HT-29 (cell line): Measurements from ENCODE around the gene ADGB. TPM values are rescaled to one million over a fixed set of nuclear protein-coding genes. Genes with fewer than 3 reads are reported as not detected.
A peak's percentile ranks its signal among the peaks of the same experiment; 100 is the strongest.
"Not testable (repeated sequence)": the region's sequence is repeated elsewhere in the genome, so short reads cannot be mapped to it uniquely, and the experiment has no call there.

Experiments used
- DNase-seq: peaks from one replicate; pipeline ENCODE4 v3.0.0-alpha.2; 2015; ENCODE audit warnings: low spot score
- total RNA-seq: library from RNA; depleted of rRNA; stranded (reverse); fragments of >200 nt; shearing (Covaris generic); gene quantifications from 2 replicates; pipeline ENCODE4 v1.2.3, GENCODE V29; 2014; rRNA removed

The ADGB gene
- not detected in 2 replicates for total RNA-seq

DNA sequence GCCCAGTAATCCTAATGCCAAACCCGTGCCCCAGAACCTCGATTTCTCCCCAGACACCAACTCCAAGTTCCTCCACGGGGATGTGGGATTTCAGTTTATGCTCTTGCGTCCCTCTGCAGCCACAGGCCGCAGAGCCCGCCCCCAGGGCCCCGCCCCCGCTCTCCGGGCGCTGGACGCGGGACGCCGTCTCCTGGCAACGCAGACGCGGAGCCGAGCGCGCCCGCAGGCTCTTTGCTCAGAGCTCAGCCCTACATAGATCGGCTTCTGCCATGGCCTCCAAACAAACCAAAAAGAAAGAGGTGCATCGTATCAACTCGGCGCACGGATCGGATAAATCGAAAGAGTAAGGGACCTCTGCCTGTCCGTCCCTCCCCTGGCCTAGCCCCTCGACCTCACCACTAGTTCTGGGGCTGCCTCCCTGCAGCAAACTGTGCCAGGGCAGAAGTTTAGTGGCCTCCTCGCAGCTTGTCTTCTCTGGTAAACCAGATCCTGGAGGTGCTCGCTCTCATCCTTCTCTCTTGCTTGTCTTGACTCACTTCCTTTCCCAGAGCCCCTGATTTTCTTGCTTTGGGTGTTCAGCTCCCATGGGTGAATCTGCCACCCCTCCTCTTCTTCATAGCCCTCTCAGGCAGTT is at the start of gene ADGB:
Gene ADGB (plus strand): TSS at position 201 of the 634 bp plus-strand sequence. CDS start 69 bp downstream, at position 270.
- DNase-seq = peak; percentile 25

DNA sequence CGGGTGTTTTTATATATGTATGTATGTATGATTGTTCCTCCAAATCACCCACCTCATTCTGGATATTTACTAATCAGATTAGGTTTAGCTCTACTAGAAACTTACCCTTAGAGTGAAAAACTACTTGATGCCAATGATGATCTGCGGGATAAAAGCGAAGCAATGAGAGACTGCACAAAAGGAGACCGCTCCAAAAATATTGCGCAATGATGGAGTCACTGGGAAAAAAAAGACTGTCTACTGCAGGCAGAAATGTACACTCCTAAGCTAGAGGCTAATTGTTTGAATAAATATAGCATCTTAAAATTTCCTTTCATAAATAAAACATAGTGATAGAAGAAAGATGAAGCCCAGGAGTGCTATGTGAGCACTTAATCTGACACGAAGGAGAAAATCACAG is 47.9 kb upstream of the ADGB start:
- no peak for DNase-seq

DNA sequence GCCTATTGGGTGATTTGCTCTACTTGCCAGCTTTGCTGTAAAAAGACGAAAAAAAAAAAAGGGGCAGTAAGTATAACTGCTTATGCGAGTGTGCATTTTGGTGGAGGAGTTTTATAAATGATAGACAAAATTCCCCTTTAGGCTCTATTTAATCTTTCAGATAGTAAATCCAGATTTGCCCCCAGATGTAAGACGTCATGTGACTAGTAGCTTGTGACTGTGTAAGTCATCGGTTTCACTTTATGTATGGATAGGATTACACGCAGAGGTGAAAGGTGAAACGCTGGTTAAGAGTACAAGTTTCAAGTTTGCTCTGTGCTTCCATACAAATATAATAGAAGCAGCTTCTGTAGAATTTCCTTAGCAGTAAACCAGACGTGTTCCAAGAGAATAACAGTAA is 47.2 kb upstream of the ADGB start:
- DNase-seq = no peak

DNA sequence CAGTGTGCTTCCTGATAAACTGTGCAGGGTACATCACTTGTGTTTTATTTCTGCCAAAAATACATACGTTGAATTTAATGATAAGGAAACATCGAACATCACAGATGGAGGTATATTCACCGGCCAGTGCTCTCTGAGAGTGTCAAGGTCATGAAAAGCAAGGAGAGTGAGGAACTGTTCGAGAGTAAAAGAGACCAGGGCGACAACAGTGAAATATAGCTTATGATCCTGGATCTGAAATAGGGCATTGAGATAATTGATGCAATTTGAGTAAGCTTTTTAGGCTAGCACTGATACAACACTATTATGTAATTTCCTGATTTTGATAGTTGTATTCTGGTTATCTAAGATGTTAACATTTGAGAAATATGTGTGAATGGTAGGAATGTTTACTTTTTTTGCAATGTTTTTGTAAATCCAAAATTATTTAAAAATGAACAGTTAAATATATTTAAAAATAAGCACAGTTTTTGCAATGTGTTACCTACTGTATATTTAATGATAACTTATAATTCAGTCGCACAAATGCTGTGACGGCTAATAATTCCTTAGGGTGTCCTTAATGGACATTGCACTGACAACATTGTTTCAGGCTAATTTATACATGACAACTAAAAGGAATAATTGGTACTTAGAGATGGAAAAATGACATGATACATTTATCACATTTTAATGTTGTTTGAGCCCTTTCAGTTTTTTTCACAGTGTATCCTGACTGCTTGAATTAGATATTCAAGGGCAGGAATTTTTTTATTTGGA is 45.2 kb upstream of the ADGB start:
- DNase-seq = no peak

DNA sequence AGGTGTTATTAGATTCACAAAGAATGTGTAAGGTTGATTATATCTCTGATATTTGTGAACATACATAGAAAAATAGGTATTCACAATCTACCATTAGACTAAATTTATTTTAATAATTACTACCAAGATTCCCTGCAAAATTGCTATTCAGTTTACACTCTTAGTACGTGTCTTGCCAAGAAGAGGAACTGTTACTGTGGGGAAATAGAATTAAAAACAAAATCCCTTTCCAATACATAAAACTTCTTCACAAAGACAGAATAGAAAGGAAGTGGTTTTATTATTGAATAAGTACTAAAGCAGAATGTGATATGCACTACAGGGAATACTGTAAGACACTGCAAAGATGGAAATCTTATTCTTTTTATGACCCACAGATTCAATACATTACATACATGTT is 38.2 kb upstream of the ADGB start:
- DNase-seq = no peak

DNA sequence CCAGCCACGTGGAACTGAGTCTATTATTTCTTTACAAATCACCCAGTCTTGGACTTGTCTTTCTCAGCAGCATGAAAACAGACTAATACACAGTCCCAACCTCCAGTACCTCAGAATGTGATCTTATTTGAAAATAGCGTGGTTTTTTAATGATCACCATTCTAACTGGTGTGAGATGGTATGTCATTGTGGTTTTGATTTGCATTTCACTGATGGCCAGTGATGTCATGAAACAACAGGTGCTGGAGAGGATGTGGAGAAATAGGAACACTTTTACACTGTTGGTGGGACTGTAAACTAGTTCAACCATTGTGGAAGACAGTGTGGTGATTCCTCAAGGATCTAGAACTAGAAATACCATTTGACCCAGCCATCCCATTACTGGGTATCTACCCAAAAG is 32.1 kb upstream of the ADGB start:
- DNase-seq = not testable (repeated sequence)

DNA sequence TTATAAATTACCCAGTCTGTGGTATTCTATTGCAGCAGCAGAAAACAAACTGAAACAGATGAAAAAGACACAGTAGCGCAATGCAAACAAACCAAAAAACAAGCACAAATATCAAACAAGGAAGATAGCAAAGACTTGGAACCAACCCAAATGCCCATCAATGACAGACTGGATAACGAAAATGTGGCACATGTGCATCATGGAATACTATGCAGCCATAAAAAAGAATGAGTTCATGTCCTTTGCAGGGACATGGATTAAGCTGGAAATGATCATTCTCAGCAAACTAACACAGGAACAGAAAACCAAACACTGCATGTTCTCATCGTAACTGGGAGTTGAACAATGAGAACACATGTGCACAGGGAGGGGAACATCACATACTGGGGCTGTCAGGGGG is 30.2 kb upstream of the ADGB start:
- not testable (repeated sequence) for DNase-seq

DNA sequence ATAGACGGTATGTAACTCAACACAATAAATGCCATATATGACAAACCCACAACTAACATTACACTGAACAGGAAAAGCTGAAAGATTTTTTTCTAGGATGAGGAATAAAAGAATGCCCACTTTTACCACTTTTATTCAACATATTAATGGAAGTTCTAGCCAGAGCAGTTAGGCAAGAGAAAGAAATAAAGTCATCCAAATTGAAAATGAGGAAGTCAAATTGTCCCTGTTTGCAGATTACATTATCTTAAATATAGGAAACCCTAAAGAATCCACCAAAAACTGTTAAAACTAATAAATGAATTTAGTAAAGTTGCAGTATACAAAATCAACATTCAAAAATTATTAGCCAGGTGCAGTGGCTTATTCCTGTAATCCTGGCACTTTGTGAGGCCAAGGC is 24.6 kb upstream of the ADGB start:
- DNase-seq = no peak

DNA sequence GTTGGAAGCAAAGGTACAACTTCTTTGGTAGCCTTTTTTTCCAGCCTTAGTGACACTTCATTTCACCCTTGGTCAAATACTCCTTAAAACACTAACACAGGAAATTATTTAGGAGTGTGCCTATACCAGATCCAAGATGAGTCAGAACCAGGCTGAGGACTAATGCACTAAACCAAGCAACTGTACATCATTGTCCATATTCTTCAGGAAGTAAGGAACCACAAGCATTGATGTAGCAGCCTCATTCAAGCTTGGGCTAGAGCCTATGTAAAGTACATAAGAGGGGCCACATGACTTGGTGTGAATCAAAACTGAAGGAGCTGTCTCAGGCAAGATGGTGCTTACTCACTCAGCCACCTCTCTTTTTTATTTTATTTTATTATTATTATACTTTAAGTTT is 20.7 kb upstream of the ADGB start:
- DNase-seq = no peak

DNA sequence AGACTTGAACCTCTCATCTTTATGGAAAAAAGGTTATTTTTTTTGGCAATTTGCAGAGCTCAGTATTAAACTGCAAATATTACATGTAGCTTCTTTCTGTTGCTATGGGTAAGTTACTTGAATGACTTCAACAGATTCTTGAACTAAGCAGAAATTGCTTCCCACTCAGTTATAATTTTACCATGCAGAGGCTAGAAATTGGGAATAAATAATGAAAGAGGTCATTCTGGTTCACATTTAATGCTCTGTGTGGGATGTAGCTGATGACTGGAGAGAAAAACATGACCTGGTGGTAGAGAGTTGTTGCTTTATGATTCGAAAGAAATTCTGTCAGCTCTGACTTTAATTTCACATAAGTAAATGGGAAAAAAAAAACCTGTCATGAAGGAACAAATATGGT is 16.8 kb upstream of the ADGB start:
- no peak for DNase-seq

DNA sequence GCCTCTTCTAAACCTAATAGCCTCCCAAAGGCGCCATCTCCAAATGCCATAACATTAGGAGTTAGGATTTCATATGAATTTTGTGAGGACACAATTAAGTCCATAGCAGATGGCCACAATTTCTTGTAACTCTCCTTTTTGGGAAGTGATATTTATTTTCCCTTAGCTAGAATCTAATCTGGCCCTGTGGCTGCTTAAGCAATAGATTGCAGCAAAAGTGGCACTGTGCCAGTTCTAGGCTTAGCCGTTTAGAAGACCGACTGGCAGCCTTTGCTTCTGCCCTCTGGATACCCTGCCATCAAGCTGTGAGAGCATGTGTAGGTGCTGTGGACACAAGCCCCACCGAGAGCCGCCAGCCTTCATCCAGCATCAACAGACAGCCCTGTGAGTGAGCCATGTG is 15.9 kb upstream of the ADGB start:
- no peak for DNase-seq

DNA sequence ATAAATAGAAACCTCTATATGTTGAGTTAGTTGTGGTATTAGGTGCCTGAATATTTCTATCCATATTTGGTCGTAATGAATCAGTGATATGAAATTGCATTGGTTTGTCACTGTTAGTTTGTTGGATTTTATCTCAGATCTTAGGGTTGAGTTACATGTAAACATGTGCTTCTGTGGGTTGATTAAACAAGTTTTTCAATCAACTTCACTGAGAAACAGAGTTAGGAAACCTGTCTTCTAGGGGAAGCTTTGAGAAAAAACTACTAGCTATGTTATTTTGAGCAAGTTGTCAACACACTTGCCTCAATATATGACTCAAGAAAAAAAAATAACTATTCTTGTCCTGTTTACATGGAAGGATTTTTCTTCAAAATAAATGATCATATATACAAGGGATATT is 14.8 kb upstream of the ADGB start:
- DNase-seq = no peak

DNA sequence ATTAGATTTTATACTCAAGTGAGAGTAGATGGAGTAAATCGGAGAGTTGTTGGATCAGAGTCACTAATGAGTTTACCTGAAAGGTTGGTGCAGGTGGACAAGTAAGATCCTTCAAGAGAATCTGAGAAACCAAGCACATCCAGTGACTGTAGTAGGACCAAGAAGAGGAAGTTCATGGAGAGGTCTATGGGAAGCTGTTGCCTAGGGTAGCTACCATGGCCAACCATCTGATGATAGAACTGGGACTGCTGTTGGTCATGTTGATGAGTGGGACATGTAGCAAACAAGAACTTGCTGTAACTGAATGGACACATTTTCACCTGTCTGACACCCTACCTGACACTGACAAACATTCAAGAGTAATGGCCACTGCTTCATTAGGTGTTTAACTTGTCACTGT is 11.3 kb upstream of the ADGB start:
- no peak for DNase-seq

DNA sequence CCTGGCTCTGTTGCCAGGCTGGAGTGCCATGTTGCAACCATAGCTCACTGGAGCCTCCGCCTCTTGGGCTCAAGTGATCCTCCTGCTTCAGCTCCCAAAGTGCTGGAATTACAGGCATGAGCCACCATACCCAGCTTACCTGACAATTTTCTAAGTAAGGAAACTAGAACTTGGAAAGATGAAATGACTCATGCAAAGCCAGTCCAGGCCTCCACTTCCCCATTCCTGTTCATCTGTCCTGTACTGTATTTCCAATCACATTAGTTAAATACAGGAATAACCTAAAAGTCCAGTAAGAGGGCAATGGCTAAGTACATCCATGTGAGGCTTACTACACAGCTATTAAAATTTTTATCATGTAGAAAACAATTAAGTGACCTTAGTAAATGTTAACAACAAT is 8.3 kb upstream of the ADGB start:
- no peak for DNase-seq

DNA sequence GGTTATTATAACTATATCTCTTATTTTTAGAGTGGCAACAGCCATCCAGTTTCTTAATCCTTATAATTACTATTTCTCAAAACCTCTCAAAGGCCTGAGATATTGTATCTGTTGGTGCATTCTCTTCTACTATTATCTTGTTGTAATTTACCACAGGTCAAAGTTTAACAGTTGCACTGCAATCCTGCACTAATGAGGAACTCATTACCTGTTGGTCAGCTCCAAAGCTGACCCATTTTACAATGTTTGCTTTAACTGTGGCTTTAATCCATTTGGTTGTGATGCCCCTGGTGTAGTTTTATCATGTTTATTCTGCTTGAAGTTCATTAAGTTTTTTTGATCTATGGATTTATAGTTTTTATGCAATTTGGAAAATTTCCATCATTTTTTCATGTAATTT is 6.3 kb upstream of the ADGB start:
- DNase-seq = no peak

DNA sequence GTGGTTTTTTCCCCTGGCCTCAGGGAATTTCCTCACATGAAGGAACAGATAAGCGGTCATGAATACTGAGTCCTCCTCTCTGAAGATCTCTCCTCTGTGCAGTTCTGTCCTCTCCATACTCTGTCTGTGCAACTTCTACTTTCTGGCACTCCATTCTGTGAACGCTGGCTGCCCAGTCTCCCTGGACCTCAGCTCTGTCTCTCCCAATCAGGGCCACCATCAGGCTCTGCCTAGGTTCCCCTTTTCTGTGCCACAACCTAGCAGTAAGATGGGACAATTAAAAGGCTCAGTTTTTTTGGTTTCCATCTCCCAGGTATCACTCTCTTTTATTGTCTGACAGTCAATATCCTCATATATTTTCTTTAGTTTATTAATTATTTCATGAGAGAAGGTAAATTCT is 4.8 kb upstream of the ADGB start:
- DNase-seq = no peak

DNA sequence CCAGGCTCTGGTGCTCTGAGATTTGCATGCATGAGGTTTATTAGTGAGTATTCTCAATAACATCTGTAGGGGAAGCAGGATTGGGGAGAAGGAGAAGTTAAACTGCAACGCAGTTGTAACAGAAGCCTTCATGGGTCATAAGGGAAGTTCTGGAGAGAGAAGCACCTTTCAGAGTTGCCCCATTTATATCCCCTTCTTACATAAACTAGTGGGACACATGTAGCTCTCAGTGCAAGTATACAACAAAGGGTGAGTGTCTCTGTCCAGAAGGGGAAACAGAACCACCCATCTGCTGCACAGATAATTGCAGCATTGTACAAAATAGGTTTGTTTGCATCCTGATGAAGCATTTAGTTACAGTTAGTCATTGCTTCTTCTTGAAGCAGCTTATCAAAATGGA is 4.3 kb upstream of the ADGB start:
- no peak for DNase-seq

DNA sequence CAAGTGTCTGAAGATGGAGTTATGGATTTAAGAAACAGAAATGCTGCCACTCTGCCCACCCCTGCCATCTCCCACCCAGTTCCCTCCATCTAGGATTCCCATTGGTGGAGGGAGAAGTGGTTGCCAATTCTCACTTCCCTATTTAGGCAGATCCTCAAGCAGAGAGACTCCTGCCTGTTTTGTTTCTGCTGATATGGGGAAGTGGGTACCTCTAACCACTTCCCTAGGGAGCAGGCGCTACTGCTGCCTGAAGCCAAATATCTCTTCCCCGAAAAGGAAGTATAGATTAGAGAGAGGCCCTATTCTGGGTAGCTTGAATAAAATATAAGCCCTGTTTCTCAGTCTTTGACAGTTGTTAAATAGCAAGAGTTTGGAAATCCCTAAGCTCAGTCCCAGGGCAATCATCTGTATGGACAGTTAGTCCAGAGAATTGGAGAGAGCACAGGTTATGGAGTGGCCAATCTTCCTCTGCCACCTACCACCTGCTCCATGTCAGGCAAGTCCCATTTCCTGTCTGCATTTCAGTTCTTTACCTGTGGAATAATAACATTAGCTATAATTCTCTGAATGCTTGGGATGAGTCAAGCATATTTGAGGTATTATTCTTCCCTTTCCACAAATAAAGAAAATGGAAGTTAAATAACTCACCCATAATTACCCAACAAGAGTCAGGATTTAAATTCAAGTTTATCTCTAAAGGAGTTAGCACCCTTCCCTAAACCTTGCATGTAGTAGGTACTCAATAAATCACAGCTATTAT is 2.6 kb upstream of the ADGB start:
- no peak for DNase-seq

DNA sequence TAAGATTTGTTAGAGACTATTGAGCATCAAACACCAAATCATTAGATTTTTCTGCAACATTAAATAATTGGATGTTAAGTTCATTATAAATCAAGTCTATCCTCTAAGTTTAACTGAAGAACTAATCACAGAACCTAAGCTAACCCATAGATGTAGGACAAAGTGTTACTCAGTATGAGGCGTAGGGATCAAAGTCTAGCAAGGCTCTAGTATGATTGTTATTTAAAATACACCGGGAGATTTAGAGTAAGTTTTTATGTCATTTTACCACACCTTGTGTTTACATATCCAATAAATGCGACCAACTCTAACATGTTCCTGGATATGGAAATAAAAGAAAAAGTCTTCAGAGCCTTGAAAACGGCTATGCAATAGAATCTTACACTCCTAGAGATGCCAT is 2.6 kb downstream of the ADGB start:
- no peak for DNase-seq

DNA sequence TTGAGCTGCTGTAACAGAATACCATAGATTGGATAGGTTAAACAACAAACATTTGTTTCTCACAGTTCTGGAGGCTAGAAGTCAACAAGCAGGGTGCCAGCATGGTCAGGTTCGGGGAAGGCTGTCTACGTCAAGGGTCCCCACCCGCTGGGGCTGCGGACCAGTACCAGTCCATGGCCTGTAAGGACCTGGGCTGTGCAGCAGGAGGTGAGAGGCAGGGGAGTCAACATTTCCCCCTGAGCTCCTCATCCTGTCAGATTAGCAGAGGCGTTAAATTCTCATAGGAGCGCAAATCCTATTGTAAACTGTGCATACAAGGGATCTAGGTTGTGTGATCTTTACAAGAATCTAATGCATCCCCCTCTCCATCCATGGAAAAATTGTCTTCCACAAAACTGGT is 3.8 kb downstream of the ADGB start:
- no peak for DNase-seq

DNA sequence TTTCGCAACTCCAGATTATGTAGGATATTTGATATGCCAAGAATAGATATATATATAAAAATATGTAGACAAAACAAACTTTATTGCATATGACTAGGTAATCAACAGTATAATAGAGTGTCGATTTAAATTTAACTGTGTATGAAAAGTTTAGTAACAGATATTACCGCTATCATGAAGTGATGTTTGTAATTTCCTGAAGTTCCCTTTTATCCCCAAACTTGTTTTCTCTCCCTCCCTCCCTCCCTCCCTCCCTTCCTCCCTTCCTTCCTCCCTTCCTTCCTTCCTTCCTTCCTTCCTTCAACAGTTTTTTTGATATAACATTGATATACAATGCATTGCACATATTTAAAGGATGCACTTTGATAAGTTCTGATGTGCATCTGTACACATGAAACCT is 15.2 kb downstream of the ADGB start:
- DNase-seq = no peak

DNA sequence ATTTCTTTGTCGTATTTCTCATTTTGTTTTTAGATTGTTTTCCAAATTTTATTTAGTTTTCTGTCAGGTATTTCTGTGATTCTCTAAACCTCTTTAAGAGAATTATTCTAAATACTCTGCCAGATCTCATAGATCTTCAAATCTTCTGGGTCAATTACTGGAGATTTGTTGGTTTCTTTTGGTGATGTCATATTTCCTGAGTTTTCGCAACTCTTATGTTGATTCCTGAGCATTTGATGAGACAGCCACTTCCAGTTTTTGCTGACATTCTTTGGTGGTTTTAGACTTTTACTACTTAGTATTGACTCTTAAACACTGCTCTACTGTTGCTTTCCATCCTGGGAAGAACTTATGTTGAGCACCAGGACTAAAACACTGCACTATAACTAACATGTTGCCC is 21.9 kb downstream of the ADGB start:
- no peak for DNase-seq

DNA sequence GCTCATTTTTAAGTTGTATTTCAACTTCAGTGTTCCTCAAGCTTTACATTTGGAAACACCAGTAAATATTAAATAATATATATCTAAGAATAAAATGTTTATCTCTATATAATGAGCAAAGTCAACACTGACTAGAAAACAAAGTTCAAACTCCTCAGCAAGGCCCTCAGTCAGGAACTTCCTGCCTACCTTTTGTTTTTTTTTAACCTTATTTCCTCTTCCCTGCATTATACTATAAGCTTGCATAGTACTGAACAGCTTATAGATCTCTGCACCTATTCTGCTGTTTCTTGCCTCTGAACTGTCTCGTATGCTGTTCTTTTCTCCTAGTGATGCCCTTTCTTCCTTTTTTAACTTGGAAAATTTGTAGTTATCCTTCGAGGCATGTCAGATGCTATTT is 29.6 kb downstream of the ADGB start:
- no peak for DNase-seq
